Suprapubic skin (tissue), 4 donors: Measurements from ENCODE around the gene MCTP2.

Experiments
- EP300 ChIP-seq: sonication (generic); formaldehyde crosslinking; IDR thresholded peaks from one replicate; pipeline ENCODE4 v1.6.1; 2017; ENCODE audit warnings: antibody characterized with exemption
- POLR2A ChIP-seq, 2 donors: fragments of 450-650 bp; IDR thresholded peaks; one replicate each; pipeline ENCODE4 v1.6.1; 2017; ENCODE audit warnings: antibody characterized with exemption in 2 of 2, mild to moderate bottlenecking in 2 of 2, moderate library complexity in 2 of 2
- POLR2AphosphoS5 ChIP-seq, 3 donors: sonication (generic); formaldehyde crosslinking; IDR thresholded peaks; one replicate each; pipeline ENCODE4 v1.6.1; 2017; ENCODE audit warnings: antibody characterized with exemption in 3 of 3
- TF ChIP-seq, protein P1 (sequence below), 2 donors: fragments of 200-600 bp in 1 of 2; fragments of 450-650 bp in 1 of 2; sonication (generic) in 1 of 2; IDR thresholded peaks; one replicate each; pipeline ENCODE4 v1.5.1; 2016 to 2019; ENCODE audit warnings: antibody characterized with exemption in 2 of 2, mild to moderate bottlenecking in 1 of 2, moderate library complexity in 1 of 2

DNA sequence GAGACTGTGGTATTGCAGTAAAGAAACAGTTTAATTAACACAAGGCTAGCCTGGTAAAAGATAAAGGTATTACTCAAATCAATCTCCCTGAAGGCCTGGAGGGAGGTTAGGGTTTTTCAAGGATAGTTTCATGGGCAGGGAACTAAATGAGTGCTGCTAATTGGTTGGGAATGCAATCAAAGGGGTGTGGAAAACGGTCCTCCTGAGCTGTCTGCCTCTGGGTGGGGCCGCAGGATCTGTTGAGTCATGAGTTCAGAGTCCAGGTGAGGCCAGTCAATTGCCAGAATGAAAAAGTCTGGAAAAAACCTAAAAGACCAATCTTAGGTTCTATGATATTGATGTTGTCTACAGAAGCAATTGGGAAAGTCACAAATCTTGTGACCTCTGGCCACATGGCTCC, 293.2 kb downstream of the MCTP2 start:
- TF ChIP-seq, protein P1, sequence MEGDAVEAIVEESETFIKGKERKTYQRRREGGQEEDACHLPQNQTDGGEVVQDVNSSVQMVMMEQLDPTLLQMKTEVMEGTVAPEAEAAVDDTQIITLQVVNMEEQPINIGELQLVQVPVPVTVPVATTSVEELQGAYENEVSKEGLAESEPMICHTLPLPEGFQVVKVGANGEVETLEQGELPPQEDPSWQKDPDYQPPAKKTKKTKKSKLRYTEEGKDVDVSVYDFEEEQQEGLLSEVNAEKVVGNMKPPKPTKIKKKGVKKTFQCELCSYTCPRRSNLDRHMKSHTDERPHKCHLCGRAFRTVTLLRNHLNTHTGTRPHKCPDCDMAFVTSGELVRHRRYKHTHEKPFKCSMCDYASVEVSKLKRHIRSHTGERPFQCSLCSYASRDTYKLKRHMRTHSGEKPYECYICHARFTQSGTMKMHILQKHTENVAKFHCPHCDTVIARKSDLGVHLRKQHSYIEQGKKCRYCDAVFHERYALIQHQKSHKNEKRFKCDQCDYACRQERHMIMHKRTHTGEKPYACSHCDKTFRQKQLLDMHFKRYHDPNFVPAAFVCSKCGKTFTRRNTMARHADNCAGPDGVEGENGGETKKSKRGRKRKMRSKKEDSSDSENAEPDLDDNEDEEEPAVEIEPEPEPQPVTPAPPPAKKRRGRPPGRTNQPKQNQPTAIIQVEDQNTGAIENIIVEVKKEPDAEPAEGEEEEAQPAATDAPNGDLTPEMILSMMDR (IDR thresholded peaks at IDR 0.05) = no peak
- no peak for TF ChIP-seq POLR2A (IDR thresholded peaks at IDR 0.05)
- TF ChIP-seq EP300 = no peak
- TF ChIP-seq POLR2AphosphoS5 (IDR thresholded peaks at IDR 0.05) = no peak
